22Rv1 (cell line): Measurements from ENCODE around the gene RIN2.

Experiments
- H3K27ac ChIP-seq: fragments of 450-650 bp; 2 replicates; pipeline ENCODE4 v1.5.1; 2017
- ZFX ChIP-seq: fragments of 450-650 bp; IDR thresholded peaks from 2 replicates; pipeline ENCODE4 v1.6.1; 2017; ENCODE audit warnings: antibody characterized with exemption, borderline replicate concordance
- TF ChIP-seq, protein P1 (sequence below): fragments of 450-650 bp; IDR thresholded peaks from 2 replicates; pipeline ENCODE4 v1.5.1; 2017; ENCODE audit warnings: mild to moderate bottlenecking

The RIN2 gene

DNA sequence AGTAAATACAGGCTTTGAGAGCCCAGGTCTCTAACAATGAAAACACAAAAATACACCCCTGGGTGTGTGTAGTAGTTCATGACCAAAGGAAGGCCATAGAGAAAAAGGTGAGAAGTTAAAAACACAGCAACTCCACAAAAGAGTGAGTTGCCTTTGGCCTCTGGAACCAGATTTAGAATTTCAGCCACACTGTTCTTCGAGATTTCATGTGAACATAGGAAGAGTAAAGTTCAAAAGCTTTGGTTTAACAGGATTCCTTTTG lies 43.5 kb upstream of the RIN2 start:
- no peak for TF ChIP-seq ZFX
- TF ChIP-seq, protein P1, sequence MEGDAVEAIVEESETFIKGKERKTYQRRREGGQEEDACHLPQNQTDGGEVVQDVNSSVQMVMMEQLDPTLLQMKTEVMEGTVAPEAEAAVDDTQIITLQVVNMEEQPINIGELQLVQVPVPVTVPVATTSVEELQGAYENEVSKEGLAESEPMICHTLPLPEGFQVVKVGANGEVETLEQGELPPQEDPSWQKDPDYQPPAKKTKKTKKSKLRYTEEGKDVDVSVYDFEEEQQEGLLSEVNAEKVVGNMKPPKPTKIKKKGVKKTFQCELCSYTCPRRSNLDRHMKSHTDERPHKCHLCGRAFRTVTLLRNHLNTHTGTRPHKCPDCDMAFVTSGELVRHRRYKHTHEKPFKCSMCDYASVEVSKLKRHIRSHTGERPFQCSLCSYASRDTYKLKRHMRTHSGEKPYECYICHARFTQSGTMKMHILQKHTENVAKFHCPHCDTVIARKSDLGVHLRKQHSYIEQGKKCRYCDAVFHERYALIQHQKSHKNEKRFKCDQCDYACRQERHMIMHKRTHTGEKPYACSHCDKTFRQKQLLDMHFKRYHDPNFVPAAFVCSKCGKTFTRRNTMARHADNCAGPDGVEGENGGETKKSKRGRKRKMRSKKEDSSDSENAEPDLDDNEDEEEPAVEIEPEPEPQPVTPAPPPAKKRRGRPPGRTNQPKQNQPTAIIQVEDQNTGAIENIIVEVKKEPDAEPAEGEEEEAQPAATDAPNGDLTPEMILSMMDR: no peak
- H3K27ac ChIP-seq: no peak overlapping the region

DNA sequence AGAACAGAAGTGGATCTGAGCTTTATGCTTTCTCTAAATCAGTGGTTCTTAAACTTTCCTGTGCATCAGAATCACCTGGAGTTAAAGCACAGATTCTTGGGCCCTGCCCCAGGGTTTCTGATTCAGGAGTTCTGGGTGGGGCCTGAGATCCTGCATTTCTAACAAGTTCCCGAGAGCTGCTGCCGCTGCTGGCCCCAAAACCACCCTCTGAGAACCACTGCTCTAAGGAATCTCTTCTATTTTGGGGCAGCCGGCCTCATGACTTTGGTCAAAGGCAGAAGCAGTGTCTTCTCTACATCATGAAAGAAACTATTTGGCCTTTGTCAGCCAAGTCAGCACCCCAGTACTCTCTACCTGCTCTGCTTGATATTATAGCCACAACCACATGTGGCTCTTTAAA lies 42.1 kb upstream of the RIN2 start:
- no peak for TF ChIP-seq ZFX
- TF ChIP-seq, protein P1: no peak

DNA sequence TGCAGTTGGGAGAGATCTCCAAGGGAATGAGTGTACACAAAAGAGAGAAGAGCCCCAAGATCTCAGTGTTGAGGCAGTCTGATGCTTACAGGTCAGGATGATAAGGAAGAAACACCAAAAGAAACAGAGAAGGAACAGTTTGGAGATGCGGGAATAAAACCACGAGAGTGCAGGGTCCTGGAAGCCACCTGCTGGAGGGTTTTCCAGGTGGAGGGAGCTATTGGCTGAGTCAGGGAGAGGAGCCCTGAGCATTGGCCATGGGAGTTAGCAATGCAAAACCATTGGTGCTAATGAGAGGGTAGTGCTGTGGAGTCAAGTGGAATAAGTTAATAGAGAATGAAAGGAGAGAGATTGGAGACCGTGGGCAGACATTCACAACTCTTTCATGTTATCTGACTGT lies 39.2 kb upstream of the RIN2 start:
- TF ChIP-seq, protein P1: no peak
- TF ChIP-seq ZFX: no peak
- no peak overlapping the region for H3K27ac ChIP-seq

More for the DNA sequence above, 42.1 kb upstream of the RIN2 start:
- H3K27ac ChIP-seq: no peak overlapping the region

DNA sequence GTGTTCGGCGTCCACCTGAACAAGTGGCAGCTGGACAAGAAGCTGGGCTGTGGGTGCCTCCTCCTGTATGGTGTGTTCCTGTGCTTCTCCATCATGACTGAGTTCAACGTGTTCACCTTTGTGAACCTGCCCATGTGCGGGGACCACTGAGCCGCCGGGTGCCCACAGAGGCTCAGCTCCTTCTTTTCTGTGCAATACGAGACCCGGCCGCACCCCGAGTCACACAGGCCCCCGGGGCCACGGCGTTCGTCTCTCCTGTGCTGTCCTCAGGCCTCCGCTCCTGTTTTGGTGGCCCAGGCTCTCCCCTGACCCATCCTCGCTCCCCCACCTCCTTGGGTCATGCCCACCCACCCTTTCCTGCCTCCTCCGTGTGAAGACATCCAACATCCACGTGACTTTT lies 37.1 kb upstream of the RIN2 start:
- TF ChIP-seq ZFX: no peak
- TF ChIP-seq, protein P1: no peak
- H3K27ac ChIP-seq: no peak overlapping the region

DNA sequence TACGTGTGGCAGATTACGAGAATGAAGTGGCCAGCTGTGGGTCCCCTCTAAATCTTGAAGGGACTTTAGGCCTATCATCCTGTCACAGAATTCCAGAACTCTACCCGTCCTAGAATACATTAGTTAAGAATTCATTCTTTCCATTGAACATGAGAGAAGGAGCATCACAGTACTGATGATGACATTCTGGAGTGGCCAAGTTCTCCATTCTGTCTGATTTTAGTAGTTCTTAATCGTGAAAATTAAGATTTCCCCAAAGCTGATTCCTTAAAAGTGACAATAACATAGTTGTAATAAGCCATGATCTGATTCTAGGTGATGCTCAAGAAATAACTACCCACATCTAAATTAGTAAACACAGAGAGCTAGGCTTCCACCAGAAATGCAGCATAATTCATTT lies 35.0 kb upstream of the RIN2 start:
- TF ChIP-seq ZFX: no peak
- TF ChIP-seq, protein P1: no peak

DNA sequence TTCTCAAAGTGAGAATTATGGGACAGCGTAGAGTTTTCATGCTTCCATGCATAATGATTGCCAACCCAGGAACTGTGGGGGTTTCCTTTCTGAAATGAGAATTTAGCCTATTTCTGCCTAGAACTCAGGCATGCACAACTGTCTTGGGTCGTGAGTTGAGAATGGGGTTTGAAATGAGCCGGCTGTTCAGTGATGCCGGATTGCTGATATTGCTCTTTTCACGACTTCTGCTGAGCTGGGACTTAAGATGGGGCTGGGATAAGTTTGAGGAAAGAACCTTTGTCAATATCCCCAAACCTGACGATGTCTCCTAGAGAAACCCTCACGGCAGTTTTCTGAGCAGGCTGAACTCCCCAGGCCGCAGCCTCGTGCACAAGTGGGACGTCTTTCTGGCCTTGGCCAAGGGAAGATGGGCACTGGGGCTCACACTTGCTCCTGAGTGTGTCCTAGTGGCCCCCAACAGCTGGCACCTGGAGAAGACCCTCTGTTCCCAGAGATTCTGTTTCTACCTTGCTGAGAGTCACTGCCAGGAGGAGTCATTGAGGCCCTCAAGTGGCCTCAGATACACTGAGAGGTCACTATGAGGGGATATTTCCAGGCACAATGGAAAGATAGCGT lies 34.1 kb upstream of the RIN2 start:
- no peak overlapping the region for H3K27ac ChIP-seq
- TF ChIP-seq, protein P1: no peak
- no peak for TF ChIP-seq ZFX

More for the DNA sequence above, 35.0 kb upstream of the RIN2 start:
- no peak overlapping the region for H3K27ac ChIP-seq

DNA sequence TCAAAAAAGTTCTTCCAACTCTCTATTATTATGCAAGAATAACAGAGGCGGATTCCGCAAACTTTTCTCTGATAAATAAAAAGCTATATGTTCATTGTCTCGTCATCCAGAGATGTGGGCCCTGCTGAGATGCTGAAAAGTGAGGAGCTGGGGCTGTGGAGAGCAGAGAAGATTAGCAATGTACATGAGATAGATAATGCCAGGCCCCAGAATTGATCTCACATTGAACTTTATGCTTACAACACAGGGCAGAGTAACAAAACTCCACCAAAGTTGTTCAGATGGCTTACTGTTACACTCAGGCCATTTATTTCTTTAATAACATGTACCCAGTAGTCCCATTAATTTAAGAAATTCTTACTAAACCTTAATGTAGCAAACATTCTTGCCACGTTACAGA lies 32.7 kb upstream of the RIN2 start:
- H3K27ac ChIP-seq: no peak overlapping the region

More for the DNA sequence above, 32.7 kb upstream of the RIN2 start:
- TF ChIP-seq ZFX: no peak
- TF ChIP-seq, protein P1: no peak
